ENCODE results near the gene NPHS2. TPM values are rescaled to one million over a fixed set of nuclear protein-coding genes. Genes with fewer than 3 reads are reported as not detected.

The NPHS2 gene
- total RNA-seq, 1 experiment from 2014 or later = not detected

DNA sequence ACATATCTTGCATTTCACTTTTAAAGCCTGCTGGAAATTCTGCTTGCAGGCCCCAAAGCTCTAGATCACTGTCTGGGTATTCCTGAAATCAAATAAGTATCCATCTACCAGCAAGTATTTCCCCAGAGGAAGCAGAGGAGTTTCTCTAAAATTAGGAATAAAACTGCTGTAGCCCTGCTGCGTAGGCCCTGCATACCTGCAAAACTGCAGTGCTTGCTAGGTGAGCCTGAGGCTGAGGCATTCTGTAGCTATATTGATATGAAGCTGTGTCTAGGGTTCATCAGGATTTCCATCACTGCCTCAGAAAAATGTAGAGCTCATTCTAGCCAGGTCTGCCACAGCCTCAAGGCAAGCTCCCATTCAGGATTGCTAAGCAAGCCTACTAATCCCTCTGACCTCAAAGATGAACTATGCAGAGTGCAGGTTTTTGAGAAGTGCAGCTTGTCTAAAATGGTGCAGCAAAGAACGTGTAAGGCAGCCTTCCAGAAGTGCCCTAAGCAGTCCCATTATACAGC is 28.7 kb downstream of the NPHS2 start:
- Histone ChIP-seq H3K9me2 (ENCODE audit: insufficient read depth) (no peaks in the 10 kb centered on the region), H3K79me2 (ENCODE audit: insufficient read depth, low read length) (no peaks in the 10 kb centered on the region), H3K4me2 (ENCODE audit: low read length) (no peak overlapping the region), H3K4me1 (ENCODE audit: control insufficient read depth in 1 of 2, insufficient read depth in 2 of 2, low read length in 2 of 2) (peaks cover 0 to 12% of the 10 kb centered on the region in 2 experiments; a peak in 1 of 4 replicates), H4K20me1 (ENCODE audit: insufficient read depth) (no peaks in the 10 kb centered on the region), H3K9ac (ENCODE audit: low read length) (no peak overlapping the region), H3K4me3 (replicated peaks in 1 of 2; ENCODE audit: low read depth in 1 of 2, low read length in 2 of 2) (no peak overlapping the region), H3K36me3 (ENCODE audit: control insufficient read depth in 1 of 2, insufficient read depth in 2 of 2, low read length in 2 of 2) (no peaks in the 10 kb centered on the region), H2AFZ (ENCODE audit: low read depth, low read length, poor library complexity, severe bottlenecking) (no peak overlapping the region), H3K27ac (ENCODE audit: low read depth, low read length) (no peak overlapping the region), H3K9me3 (ENCODE audit: control insufficient read depth in 1 of 2, insufficient read depth in 1 of 2, low read depth in 1 of 2, low read length in 2 of 2) (no peaks in the 10 kb centered on the region), H3K27me3 (ENCODE audit: insufficient read depth, low read length) (no peaks in the 10 kb centered on the region)
- ATAC-seq = no peak
- TF ChIP-seq EGR1 (IDR thresholded peaks at IDR 0.05; ENCODE audit: low read depth) (no peak), ZFX (IDR thresholded peaks at IDR 0.05) (no peak), ATF3 (IDR thresholded peaks at IDR 0.05) (no peak)
- RAD21 ChIA-PET (ENCODE audit: low non-redundant PET in 1 of 2, low total read pairs in 2 of 2, uncharacterized antibody in 2 of 2, unreplicated experiment in 2 of 2) = no interaction called here
- POLR2A ChIA-PET = no interaction called here
- no TSS peak for BruUV-seq (replicated peaks)
- CTCF ChIA-PET = no interaction called here
- no peak for DNase-seq (ENCODE audit: low read depth, low spot score)
- intact Hi-C loops (cut with micrococcal nuclease) = no loop called here

DNA sequence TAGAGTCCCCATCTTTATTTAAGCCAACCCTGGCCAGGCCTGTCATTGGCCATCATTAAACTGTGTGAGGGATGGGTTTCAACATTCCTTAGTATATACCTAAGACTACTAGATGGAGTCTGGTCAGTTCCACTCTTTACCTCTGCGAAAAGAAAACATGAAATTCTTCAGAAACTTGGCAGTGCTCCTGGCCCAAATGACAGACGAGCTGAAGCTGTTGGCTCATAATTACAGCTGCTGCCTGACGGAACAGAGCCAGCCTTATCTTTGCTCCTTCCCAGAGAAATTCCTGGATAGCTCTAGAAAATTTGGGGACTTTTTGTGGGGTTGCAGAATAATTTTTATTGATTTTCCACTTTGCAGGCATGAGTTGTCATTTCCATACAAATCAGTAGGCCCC is 30.4 kb downstream of the NPHS2 start:
- ChIA-PET POLR2A (no interaction called here), RAD21 (ENCODE audit: low non-redundant PET in 1 of 2, low total read pairs in 2 of 2, uncharacterized antibody in 2 of 2, unreplicated experiment in 2 of 2) (no interaction called here)
- no peak for DNase-seq (ENCODE audit: low read depth, low spot score)

More for the DNA sequence above, 30.4 kb downstream of the NPHS2 start:
- H2AFZ ChIP-seq (ENCODE audit: low read depth, low read length, poor library complexity, severe bottlenecking) = no peak overlapping the region
- H3K36me3 ChIP-seq (ENCODE audit: control insufficient read depth in 1 of 2, insufficient read depth in 2 of 2, low read length in 2 of 2) = no peaks in the 10 kb centered on the region
- no peak overlapping the region for H3K4me2 ChIP-seq (ENCODE audit: low read length)
- TF ChIP-seq EZH2phosphoT487 (IDR thresholded peaks at IDR 0.05; ENCODE audit: borderline replicate concordance) = no peak
- no peak for TF ChIP-seq CEBPB (IDR thresholded peaks at IDR 0.05; ENCODE audit: low read depth)
- TF ChIP-seq ZNF274 (IDR thresholded peaks at IDR 0.05; ENCODE audit: low read depth, low read length) = no peak
- no peak for TF ChIP-seq TCF7L2 (IDR thresholded peaks at IDR 0.05; ENCODE audit: borderline replicate concordance, extremely low read depth, insufficient read depth, insufficient read length)
- TF ChIP-seq POLR2AphosphoS5 (IDR thresholded peaks at IDR 0.05; ENCODE audit: low read depth, low read length) = no peak
- TF ChIP-seq FOSL1 (IDR thresholded peaks at IDR 0.05; ENCODE audit: low read depth) = no peak
- no peak for TF ChIP-seq SRF (IDR thresholded peaks at IDR 0.05; ENCODE audit: low read depth)
- no peak for TF ChIP-seq ATF3 (IDR thresholded peaks at IDR 0.05)
- H3K9me3 ChIP-seq (ENCODE audit: control insufficient read depth in 1 of 2, insufficient read depth in 1 of 2, low read depth in 1 of 2, low read length in 2 of 2) = no peaks in the 10 kb centered on the region
- no peaks in the 10 kb centered on the region for H4K20me1 ChIP-seq (ENCODE audit: insufficient read depth)
- no peak for ATAC-seq
- H3K79me2 ChIP-seq (ENCODE audit: insufficient read depth, low read length) = no peaks in the 10 kb centered on the region
- no TSS peak for BruUV-seq (replicated peaks)
- H3K4me1 ChIP-seq (ENCODE audit: control insufficient read depth in 1 of 2, insufficient read depth in 2 of 2, low read length in 2 of 2) = no peaks in the 10 kb centered on the region
- CTCF ChIA-PET = no interaction called here
- H3K27me3 ChIP-seq (ENCODE audit: insufficient read depth, low read length) = no peaks in the 10 kb centered on the region
- no peak overlapping the region for H3K9ac ChIP-seq (ENCODE audit: low read length)
- no peaks in the 10 kb centered on the region for H3K9me2 ChIP-seq (ENCODE audit: insufficient read depth)
- intact Hi-C loops (cut with micrococcal nuclease) = no loop called here
- no peak overlapping the region for H3K4me3 ChIP-seq (replicated peaks in 1 of 2; ENCODE audit: low read depth in 1 of 2, low read length in 2 of 2)
- H3K27ac ChIP-seq (ENCODE audit: low read depth, low read length) = no peak overlapping the region

All from HCT116 (cell line).